SK-N-SH treated with all-trans-retinoic acid at 6 μM for 48 hours (cell line): Measurements from ENCODE around the gene ZNF774.

Experiments
- ATAC-seq: fragments of 200-7000 bp; cut with Tn5 transposase; 3 replicates; pipeline ENCODE4 v1.9.1; 2020; ENCODE audit warnings: mild to moderate bottlenecking, moderate library complexity
- ARNTL ChIP-seq: fragments of 450-650 bp; formaldehyde crosslinking; IDR thresholded peaks from 2 replicates; pipeline ENCODE4 v1.5.0; 2020; ENCODE audit warnings: low read depth, mild to moderate bottlenecking, moderate library complexity, borderline replicate concordance
- BACH2 ChIP-seq: fragments of 250-450 bp; sonication (Bioruptor Pico); IDR thresholded peaks from 2 replicates; pipeline ENCODE4 v1.9.0; 2021; ENCODE audit warnings: mild to moderate bottlenecking, borderline replicate concordance
- CSDC2 ChIP-seq: fragments of 250-450 bp; sonication (Bioruptor Pico); IDR thresholded peaks from 2 replicates; pipeline ENCODE4 v1.5.0; 2020; ENCODE audit warnings: mild to moderate bottlenecking, moderate library complexity
- ESRRG ChIP-seq: fragments of 250-450 bp; sonication (Bioruptor Pico); IDR thresholded peaks from 2 replicates; pipeline ENCODE4 v1.6.1; 2021; ENCODE audit warnings: mild to moderate bottlenecking
- GLIS3 ChIP-seq: fragments of 250-450 bp; sonication (Bioruptor Pico); IDR thresholded peaks from 2 replicates; pipeline ENCODE4 v1.5.0; 2020; ENCODE audit warnings: mild to moderate bottlenecking, moderate library complexity
- ISL1 ChIP-seq: fragments of 250-450 bp; sonication (Bioruptor Pico); IDR thresholded peaks from 2 replicates; pipeline ENCODE4 v2.1.2; 2022; ENCODE audit warnings: mild to moderate bottlenecking, moderate library complexity
- OSR1 ChIP-seq: fragments of 250-450 bp; sonication (Bioruptor Pico); IDR thresholded peaks from 2 replicates; pipeline ENCODE4 v1.8.0; 2022; ENCODE audit warnings: moderate library complexity, mild to moderate bottlenecking, inconsistent platforms
- PPARA ChIP-seq: fragments of 250-450 bp; sonication (Bioruptor Pico); IDR thresholded peaks from 2 replicates; pipeline ENCODE4 v1.5.0; 2020; ENCODE audit warnings: mild to moderate bottlenecking, borderline replicate concordance
- RARB ChIP-seq: fragments of 250-450 bp; sonication (Bioruptor Pico); IDR thresholded peaks from 2 replicates; pipeline ENCODE4 v1.8.0; 2021; ENCODE audit warnings: mild to moderate bottlenecking, moderate library complexity
- SNAI2 ChIP-seq: fragments of 250-450 bp; sonication (Bioruptor Pico); IDR thresholded peaks from 2 replicates; pipeline ENCODE4 v1.5.0; 2020; ENCODE audit warnings: mild to moderate bottlenecking, moderate library complexity
- TCF4 ChIP-seq: fragments of 250-450 bp; sonication (Bioruptor Pico); IDR thresholded peaks from 2 replicates; pipeline ENCODE4 v1.8.0; 2021; ENCODE audit warnings: mild to moderate bottlenecking, moderate library complexity, borderline replicate concordance
- TOX ChIP-seq: fragments of 250-450 bp; sonication (Bioruptor Pico); IDR thresholded peaks from 2 replicates; pipeline ENCODE4 v1.8.0; 2021; ENCODE audit warnings: mild to moderate bottlenecking, moderate library complexity, borderline replicate concordance
- ZC3H10 ChIP-seq: fragments of 250-450 bp; sonication (Bioruptor Pico); IDR thresholded peaks from 2 replicates; pipeline ENCODE4 v1.5.1; 2021; ENCODE audit warnings: mild to moderate bottlenecking, moderate library complexity
- ZFP3 ChIP-seq: fragments of 250-450 bp; sonication (Bioruptor Pico); IDR thresholded peaks from 2 replicates; pipeline ENCODE4 v1.5.0; 2020; ENCODE audit warnings: mild to moderate bottlenecking, moderate library complexity
- ZFP30 ChIP-seq: fragments of 450-650 bp; formaldehyde crosslinking; IDR thresholded peaks from 2 replicates; pipeline ENCODE4 v1.5.0; 2022; ENCODE audit warnings: mild to moderate bottlenecking, moderate library complexity
- ZNF70 ChIP-seq: fragments of 450-650 bp; formaldehyde crosslinking; IDR thresholded peaks from 2 replicates; pipeline ENCODE4 v1.5.0; 2020; ENCODE audit warnings: mild to moderate bottlenecking, moderate library complexity
- ZNF8 ChIP-seq: fragments of 450-650 bp; formaldehyde crosslinking; IDR thresholded peaks from 2 replicates; pipeline ENCODE4 v1.5.0; 2020; ENCODE audit warnings: mild to moderate bottlenecking, moderate library complexity
- TF ChIP-seq, protein P1 (sequence below): fragments of 250-450 bp; sonication (Bioruptor Pico); IDR thresholded peaks from 2 replicates; pipeline ENCODE4 v1.5.1; 2020; ENCODE audit warnings: low read depth, mild to moderate bottlenecking, moderate library complexity
- TF ChIP-seq, protein P2 (sequence below): fragments of 250-450 bp; sonication (Bioruptor Pico); IDR thresholded peaks from 2 replicates; pipeline ENCODE4 v1.5.0; 2020; ENCODE audit warnings: mild to moderate bottlenecking, moderate library complexity
- TF ChIP-seq, protein P3 (sequence below): fragments of 250-450 bp; sonication (Bioruptor Pico); IDR thresholded peaks from 2 replicates; pipeline ENCODE4 v1.5.1; 2021; ENCODE audit warnings: mild to moderate bottlenecking, moderate library complexity
- TF ChIP-seq, protein P4 (sequence below): fragments of 250-450 bp; sonication (Bioruptor Pico); IDR thresholded peaks from 2 replicates; pipeline ENCODE4 v1.8.0; 2020; ENCODE audit warnings: mild to moderate bottlenecking, moderate library complexity, borderline replicate concordance

The ZNF774 gene

DNA sequence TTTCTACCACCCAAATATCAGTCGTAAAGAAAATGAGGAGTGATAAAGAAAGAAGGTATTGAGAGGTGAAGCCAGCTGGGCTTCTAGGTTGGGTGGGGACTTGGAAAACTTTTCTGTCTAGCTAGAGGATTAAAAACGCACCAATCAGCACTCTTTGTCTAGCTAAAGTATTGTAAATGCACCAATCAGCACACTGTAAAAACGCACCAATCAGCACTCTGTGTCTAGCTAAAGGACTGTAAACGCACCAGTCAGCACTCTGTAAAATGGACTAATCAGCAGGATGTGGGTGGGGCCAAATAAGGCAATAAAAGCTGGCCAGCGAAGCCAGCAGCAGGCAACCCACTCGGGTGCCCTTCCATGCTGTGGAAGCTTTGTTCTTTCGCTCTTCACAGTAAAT, 23.0 kb downstream of the ZNF774 start:
- TF ChIP-seq RARB (CRISPR knock-in tag) (no peak), SNAI2 (CRISPR knock-in tag) (no peak), GLIS3 (CRISPR knock-in tag) (no peak), PPARA (CRISPR knock-in tag) (no peak), ZNF70 (CRISPR knock-in tag) (no peak), TOX (no peak), OSR1 (CRISPR knock-in tag) (no peak), CSDC2 (CRISPR knock-in tag) (no peak), TCF4 (no peak), ARNTL (CRISPR knock-in tag) (no peak), ISL1 (CRISPR knock-in tag) (no peak), ZFP30 (CRISPR knock-in tag) (no peak)
- TF ChIP-seq, protein P1, sequence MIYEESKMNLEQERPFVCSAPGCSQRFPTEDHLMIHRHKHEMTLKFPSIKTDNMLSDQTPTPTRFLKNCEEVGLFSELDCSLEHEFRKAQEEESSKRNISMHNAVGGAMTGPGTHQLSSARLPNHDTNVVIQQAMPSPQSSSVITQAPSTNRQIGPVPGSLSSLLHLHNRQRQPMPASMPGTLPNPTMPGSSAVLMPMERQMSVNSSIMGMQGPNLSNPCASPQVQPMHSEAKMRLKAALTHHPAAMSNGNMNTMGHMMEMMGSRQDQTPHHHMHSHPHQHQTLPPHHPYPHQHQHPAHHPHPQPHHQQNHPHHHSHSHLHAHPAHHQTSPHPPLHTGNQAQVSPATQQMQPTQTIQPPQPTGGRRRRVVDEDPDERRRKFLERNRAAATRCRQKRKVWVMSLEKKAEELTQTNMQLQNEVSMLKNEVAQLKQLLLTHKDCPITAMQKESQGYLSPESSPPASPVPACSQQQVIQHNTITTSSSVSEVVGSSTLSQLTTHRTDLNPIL (CRISPR knock-in tag) = no peak
- no peak for ATAC-seq

DNA sequence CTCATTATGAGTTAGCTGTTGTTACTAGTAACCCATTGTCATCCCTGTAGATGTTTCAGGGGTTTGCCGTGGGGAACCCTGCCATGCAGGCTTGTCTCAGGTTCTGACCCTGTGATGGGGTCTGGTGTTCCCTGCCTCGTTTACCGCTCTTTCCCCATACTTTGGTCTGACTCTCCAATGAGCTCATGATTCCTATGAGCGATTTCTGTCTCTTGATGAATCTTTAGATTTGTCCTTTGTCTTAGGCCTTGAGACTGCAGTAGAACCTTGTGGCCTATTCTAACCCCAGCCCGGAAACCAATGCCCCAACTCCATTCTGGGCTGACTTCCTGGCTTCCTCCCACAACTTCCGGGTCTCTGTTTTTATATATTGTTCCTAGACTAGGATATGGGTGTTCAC, 24.7 kb downstream of the ZNF774 start:
- ATAC-seq = no peak
- TF ChIP-seq TOX = no peak
- no peak for TF ChIP-seq BACH2 (CRISPR knock-in tag)
- no peak for TF ChIP-seq PPARA (CRISPR knock-in tag)
- TF ChIP-seq ZC3H10 (CRISPR knock-in tag) = no peak
- TF ChIP-seq RARB (CRISPR knock-in tag) = no peak
- TF ChIP-seq ZFP30 (CRISPR knock-in tag) = no peak
- TF ChIP-seq ZFP3 (CRISPR knock-in tag) = no peak
- no peak for TF ChIP-seq ZNF8 (CRISPR knock-in tag)
- no peak for TF ChIP-seq SNAI2 (CRISPR knock-in tag)
- TF ChIP-seq, protein P2, sequence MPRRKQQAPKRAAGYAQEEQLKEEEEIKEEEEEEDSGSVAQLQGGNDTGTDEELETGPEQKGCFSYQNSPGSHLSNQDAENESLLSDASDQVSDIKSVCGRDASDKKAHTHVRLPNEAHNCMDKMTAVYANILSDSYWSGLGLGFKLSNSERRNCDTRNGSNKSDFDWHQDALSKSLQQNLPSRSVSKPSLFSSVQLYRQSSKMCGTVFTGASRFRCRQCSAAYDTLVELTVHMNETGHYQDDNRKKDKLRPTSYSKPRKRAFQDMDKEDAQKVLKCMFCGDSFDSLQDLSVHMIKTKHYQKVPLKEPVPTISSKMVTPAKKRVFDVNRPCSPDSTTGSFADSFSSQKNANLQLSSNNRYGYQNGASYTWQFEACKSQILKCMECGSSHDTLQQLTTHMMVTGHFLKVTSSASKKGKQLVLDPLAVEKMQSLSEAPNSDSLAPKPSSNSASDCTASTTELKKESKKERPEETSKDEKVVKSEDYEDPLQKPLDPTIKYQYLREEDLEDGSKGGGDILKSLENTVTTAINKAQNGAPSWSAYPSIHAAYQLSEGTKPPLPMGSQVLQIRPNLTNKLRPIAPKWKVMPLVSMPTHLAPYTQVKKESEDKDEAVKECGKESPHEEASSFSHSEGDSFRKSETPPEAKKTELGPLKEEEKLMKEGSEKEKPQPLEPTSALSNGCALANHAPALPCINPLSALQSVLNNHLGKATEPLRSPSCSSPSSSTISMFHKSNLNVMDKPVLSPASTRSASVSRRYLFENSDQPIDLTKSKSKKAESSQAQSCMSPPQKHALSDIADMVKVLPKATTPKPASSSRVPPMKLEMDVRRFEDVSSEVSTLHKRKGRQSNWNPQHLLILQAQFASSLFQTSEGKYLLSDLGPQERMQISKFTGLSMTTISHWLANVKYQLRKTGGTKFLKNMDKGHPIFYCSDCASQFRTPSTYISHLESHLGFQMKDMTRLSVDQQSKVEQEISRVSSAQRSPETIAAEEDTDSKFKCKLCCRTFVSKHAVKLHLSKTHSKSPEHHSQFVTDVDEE (CRISPR knock-in tag) = no peak
- no peak for TF ChIP-seq TCF4
- TF ChIP-seq ZNF70 (CRISPR knock-in tag) = no peak
- TF ChIP-seq, protein P3, sequence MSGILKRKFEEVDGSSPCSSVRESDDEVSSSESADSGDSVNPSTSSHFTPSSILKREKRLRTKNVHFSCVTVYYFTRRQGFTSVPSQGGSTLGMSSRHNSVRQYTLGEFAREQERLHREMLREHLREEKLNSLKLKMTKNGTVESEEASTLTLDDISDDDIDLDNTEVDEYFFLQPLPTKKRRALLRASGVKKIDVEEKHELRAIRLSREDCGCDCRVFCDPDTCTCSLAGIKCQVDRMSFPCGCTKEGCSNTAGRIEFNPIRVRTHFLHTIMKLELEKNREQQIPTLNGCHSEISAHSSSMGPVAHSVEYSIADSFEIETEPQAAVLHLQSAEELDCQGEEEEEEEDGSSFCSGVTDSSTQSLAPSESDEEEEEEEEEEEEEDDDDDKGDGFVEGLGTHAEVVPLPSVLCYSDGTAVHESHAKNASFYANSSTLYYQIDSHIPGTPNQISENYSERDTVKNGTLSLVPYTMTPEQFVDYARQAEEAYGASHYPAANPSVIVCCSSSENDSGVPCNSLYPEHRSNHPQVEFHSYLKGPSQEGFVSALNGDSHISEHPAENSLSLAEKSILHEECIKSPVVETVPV (CRISPR knock-in tag) = no peak

DNA sequence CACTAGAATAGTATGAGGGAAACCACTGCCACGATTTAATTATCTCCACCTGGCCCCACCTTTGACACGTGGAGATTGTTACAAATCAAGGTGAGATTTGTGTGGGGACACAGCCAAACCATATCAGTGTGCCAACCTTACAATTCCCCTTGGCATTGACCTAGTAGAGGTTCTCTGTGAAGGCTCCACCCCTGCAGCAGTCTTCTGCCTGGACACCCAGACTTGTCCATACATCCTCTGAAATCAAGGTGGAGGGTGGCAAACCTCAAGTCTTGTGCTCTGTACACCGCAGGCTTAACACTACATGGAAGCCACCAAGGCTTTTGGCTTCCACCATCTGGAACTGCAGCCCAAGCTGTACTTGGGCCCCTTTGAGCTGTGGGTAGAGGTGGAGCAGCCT, 27.2 kb downstream of the ZNF774 start:
- no peak for TF ChIP-seq OSR1 (CRISPR knock-in tag)
- TF ChIP-seq ARNTL (CRISPR knock-in tag) = no peak
- no peak for TF ChIP-seq RARB (CRISPR knock-in tag)
- no peak for TF ChIP-seq GLIS3 (CRISPR knock-in tag)
- TF ChIP-seq ZFP3 (CRISPR knock-in tag) = no peak
- TF ChIP-seq ZFP30 (CRISPR knock-in tag) = no peak
- TF ChIP-seq TOX = no peak
- TF ChIP-seq, protein P1 (CRISPR knock-in tag) = no peak
- TF ChIP-seq, protein P3 (CRISPR knock-in tag) = no peak
- no peak for TF ChIP-seq ZNF70 (CRISPR knock-in tag)
- no peak for TF ChIP-seq BACH2 (CRISPR knock-in tag)
- TF ChIP-seq CSDC2 (CRISPR knock-in tag) = no peak
- no peak for TF ChIP-seq SNAI2 (CRISPR knock-in tag)
- no peak for TF ChIP-seq TCF4
- TF ChIP-seq ZNF8 (CRISPR knock-in tag) = no peak
- TF ChIP-seq, protein P2 (CRISPR knock-in tag) = no peak
- TF ChIP-seq, protein P4, sequence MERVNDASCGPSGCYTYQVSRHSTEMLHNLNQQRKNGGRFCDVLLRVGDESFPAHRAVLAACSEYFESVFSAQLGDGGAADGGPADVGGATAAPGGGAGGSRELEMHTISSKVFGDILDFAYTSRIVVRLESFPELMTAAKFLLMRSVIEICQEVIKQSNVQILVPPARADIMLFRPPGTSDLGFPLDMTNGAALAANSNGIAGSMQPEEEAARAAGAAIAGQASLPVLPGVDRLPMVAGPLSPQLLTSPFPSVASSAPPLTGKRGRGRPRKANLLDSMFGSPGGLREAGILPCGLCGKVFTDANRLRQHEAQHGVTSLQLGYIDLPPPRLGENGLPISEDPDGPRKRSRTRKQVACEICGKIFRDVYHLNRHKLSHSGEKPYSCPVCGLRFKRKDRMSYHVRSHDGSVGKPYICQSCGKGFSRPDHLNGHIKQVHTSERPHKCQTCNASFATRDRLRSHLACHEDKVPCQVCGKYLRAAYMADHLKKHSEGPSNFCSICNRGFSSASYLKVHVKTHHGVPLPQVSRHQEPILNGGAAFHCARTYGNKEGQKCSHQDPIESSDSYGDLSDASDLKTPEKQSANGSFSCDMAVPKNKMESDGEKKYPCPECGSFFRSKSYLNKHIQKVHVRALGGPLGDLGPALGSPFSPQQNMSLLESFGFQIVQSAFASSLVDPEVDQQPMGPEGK (CRISPR knock-in tag) = no peak
- TF ChIP-seq ISL1 (CRISPR knock-in tag) = no peak
- TF ChIP-seq ESRRG (CRISPR knock-in tag) = no peak
- no peak for TF ChIP-seq PPARA (CRISPR knock-in tag)
- ATAC-seq = no peak
